MM.1S (cell line): ENCODE measurements around the gene TCTN3.

Experiments
- DNase-seq: peaks from one replicate; pipeline ENCODE4 v3.0.0-alpha.2; 2015
- H2AFZ ChIP-seq: fragments of 300-600 bp; sonication (generic); 2 replicates; pipeline ENCODE4 v1.6.0; 2016; ENCODE audit warnings: antibody characterized with exemption, low read length
- H3F3A ChIP-seq: fragments of 300-600 bp; sonication (generic); 2 replicates; pipeline ENCODE4 v1.6.1; 2016; ENCODE audit warnings: mild to moderate bottlenecking, antibody characterized with exemption, low read length, moderate library complexity, mixed read lengths; ENCODE audit not compliant: insufficient read depth
- H3K27ac ChIP-seq: fragments of 300-600 bp; sonication (generic); 2 replicates; pipeline ENCODE4 v1.5.1; 2016; ENCODE audit warnings: mild to moderate bottlenecking, low read length
- H3K27me3 ChIP-seq: fragments of 300-600 bp; sonication (generic); replicated peaks from 2 replicates; pipeline ENCODE4 v1.6.0; 2016; ENCODE audit warnings: low read length; ENCODE audit not compliant: insufficient read depth
- H3K36me3 ChIP-seq: fragments of 300-600 bp; sonication (generic); replicated peaks from 2 replicates; pipeline ENCODE4 v1.6.1; 2016; ENCODE audit warnings: mild to moderate bottlenecking, low read length, mixed read lengths; ENCODE audit not compliant: insufficient read depth
- H3K4me1 ChIP-seq: fragments of 300-600 bp; sonication (generic); 2 replicates; pipeline ENCODE4 v1.6.1; 2016; ENCODE audit warnings: low read length, mixed read lengths
- H3K4me2 ChIP-seq: fragments of 300-600 bp; sonication (generic); 2 replicates; pipeline ENCODE4 v1.6.0; 2016; ENCODE audit warnings: low read depth, low read length
- H3K4me3 ChIP-seq: fragments of 300-600 bp; sonication (generic); 2 replicates; pipeline ENCODE4 v1.5.1; 2016; ENCODE audit warnings: low read length, mixed read lengths
- H3K79me2 ChIP-seq: fragments of 300-600 bp; sonication (generic); 2 replicates; pipeline ENCODE4 v1.6.1; 2016; ENCODE audit warnings: mixed run types, low read length, mixed read lengths
- H3K9ac ChIP-seq: fragments of 300-600 bp; sonication (generic); 2 replicates; pipeline ENCODE4 v1.6.1; 2016; ENCODE audit warnings: low read length, mixed read lengths
- H3K9me2 ChIP-seq: fragments of 300-600 bp; sonication (generic); replicated peaks from 2 replicates; pipeline ENCODE4 v1.6.1; 2016; ENCODE audit warnings: mild to moderate bottlenecking, low read length, mixed read lengths; ENCODE audit not compliant: insufficient read depth
- H3K9me3 ChIP-seq: fragments of 300-600 bp; sonication (generic); replicated peaks from 2 replicates; pipeline ENCODE4 v1.6.1; 2016; ENCODE audit warnings: mild to moderate bottlenecking, low read length, mixed read lengths; ENCODE audit not compliant: insufficient read depth
- H4K20me1 ChIP-seq: fragments of 300-600 bp; sonication (generic); 2 replicates; pipeline ENCODE4 v1.6.1; 2016; ENCODE audit warnings: mild to moderate bottlenecking, low read length, moderate library complexity, mixed read lengths; ENCODE audit not compliant: insufficient read depth
- EZH2 ChIP-seq: fragments of 300-600 bp; sonication (generic); optimal IDR thresholded peaks from 2 replicates; pipeline ENCODE3; 2017; ENCODE audit warnings: low read depth, mild to moderate bottlenecking, antibody characterized with exemption, low read length, mixed read lengths
- EZH2phosphoT487 ChIP-seq: fragments of 300-600 bp; sonication (generic); IDR thresholded peaks from 2 replicates; pipeline ENCODE4 v1.6.1; 2018; ENCODE audit warnings: antibody characterized with exemption, low read length
- TF ChIP-seq, protein P1 (sequence below): fragments of 300-600 bp; sonication (generic); IDR thresholded peaks from 2 replicates; pipeline ENCODE4 v1.5.1; 2016; ENCODE audit warnings: antibody characterized with exemption, low read length, mixed read lengths

Gene TCTN3

GRCh38 chr10:95716866-95717265 is 23.1 kb upstream of the TCTN3 start:
- Histone ChIP-seq H4K20me1 (no peaks in the 10 kb centered on the region), H3K9me2 (no peaks in the 10 kb centered on the region), H2AFZ (no peak overlapping the region), H3K36me3 (no peaks in the 10 kb centered on the region), H3K9me3 (no peaks in the 10 kb centered on the region), H3K79me2 (no peaks in the 10 kb centered on the region), H3K9ac (no peak overlapping the region), H3K27ac (no peak overlapping the region), H3K4me3 (no peak overlapping the region), H3K4me1 (no peaks in the 10 kb centered on the region), H3F3A (no peaks in the 10 kb centered on the region), H3K4me2 (no peak overlapping the region), H3K27me3 (no peaks in the 10 kb centered on the region)
- no peak for DNase-seq
- TF ChIP-seq EZH2 (no peak), EZH2phosphoT487 (no peak)
- TF ChIP-seq, protein P1, sequence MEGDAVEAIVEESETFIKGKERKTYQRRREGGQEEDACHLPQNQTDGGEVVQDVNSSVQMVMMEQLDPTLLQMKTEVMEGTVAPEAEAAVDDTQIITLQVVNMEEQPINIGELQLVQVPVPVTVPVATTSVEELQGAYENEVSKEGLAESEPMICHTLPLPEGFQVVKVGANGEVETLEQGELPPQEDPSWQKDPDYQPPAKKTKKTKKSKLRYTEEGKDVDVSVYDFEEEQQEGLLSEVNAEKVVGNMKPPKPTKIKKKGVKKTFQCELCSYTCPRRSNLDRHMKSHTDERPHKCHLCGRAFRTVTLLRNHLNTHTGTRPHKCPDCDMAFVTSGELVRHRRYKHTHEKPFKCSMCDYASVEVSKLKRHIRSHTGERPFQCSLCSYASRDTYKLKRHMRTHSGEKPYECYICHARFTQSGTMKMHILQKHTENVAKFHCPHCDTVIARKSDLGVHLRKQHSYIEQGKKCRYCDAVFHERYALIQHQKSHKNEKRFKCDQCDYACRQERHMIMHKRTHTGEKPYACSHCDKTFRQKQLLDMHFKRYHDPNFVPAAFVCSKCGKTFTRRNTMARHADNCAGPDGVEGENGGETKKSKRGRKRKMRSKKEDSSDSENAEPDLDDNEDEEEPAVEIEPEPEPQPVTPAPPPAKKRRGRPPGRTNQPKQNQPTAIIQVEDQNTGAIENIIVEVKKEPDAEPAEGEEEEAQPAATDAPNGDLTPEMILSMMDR: no peak

DNA sequence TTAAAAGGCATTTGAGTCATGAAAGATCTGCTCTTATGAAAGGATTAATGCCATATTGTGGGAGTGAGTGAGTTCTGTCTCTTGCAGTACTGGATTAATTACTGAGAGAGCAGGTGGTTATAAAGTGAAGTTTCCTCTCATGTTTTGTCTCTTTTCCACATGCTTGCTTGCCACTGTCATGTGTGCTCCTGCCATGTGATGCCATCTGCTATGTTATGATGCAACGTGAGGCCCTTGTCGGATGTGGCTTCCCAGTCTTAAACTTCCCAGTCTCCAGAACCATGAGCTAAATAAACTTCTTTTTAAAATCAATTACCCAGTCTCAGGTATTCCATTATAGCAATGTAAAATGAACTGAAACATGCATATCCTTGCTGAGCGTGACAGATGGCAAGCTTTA is 22.7 kb upstream of the TCTN3 start:
- Histone ChIP-seq H3K36me3 (no peaks in the 10 kb centered on the region), H3K4me3 (no peak overlapping the region)
- DNase-seq: no peak

GRCh38 chr10:95711492-95711891 is 17.8 kb upstream of the TCTN3 start:
- peaks cover 9% of the 10 kb centered on the region; the same call in 1 of the 2 replicates for H3K4me1 ChIP-seq
- H3K9me2 ChIP-seq: no peaks in the 10 kb centered on the region
- no peak overlapping the region for H3K9ac ChIP-seq
- H3K4me3 ChIP-seq: no peak overlapping the region
- H2AFZ ChIP-seq: no peak overlapping the region
- no peaks in the 10 kb centered on the region for H3K27me3 ChIP-seq
- TF ChIP-seq EZH2 (no peak), EZH2phosphoT487 (no peak)
- TF ChIP-seq, protein P1: no peak
- H3K36me3 ChIP-seq: no peaks in the 10 kb centered on the region
- no peaks in the 10 kb centered on the region for H3K9me3 ChIP-seq
- H3F3A ChIP-seq: no peaks in the 10 kb centered on the region
- no peak overlapping the region for H3K4me2 ChIP-seq
- no peaks in the 10 kb centered on the region for H4K20me1 ChIP-seq
- H3K27ac ChIP-seq: no peak overlapping the region
- no peaks in the 10 kb centered on the region for H3K79me2 ChIP-seq
- DNase-seq: no peak

More for the DNA sequence above, 22.7 kb upstream of the TCTN3 start:
- H2AFZ ChIP-seq: no peak overlapping the region
- no peaks in the 10 kb centered on the region for H4K20me1 ChIP-seq
- no peaks in the 10 kb centered on the region for H3F3A ChIP-seq
- H3K9me2 ChIP-seq: no peaks in the 10 kb centered on the region
- TF ChIP-seq EZH2phosphoT487 (no peak), EZH2 (no peak)
- TF ChIP-seq, protein P1: no peak
- H3K4me1 ChIP-seq: no peaks in the 10 kb centered on the region
- no peaks in the 10 kb centered on the region for H3K79me2 ChIP-seq
- no peaks in the 10 kb centered on the region for H3K27me3 ChIP-seq
- H3K4me2 ChIP-seq: no peak overlapping the region
- no peak overlapping the region for H3K27ac ChIP-seq
- H3K9me3 ChIP-seq: no peaks in the 10 kb centered on the region
- H3K9ac ChIP-seq: no peak overlapping the region

DNA sequence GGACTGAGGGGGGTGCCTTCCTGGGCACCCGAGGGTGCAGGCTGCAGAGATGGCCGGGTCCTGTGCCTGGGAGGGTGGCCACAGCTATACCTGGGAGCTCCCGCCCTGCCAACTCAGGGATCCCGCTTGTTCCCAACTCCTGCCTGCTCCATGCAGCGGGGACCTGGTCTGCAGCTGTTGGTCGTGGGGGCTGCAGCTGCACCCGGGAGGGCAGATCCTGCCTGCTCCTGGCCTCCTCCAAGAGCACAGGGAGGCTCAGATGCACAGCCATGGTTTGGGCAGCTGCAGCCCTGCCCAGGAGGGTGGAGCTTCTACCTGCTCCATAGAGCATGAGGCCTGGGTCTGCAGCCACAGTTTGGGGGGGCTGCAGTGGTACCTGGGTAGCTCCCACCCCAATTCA is 13.3 kb upstream of the TCTN3 start:
- Histone ChIP-seq H3K27me3 (no peaks in the 10 kb centered on the region), H3K27ac (no peak overlapping the region), H3K9me3 (no peaks in the 10 kb centered on the region), H3F3A (no peaks in the 10 kb centered on the region), H3K4me2 (no peak overlapping the region), H3K4me1 (peaks cover 9% of the 10 kb centered on the region; the same call in 1 of the 2 replicates), H3K9ac (no peak overlapping the region), H4K20me1 (no peaks in the 10 kb centered on the region), H2AFZ (no peak overlapping the region), H3K36me3 (no peaks in the 10 kb centered on the region), H3K4me3 (no peak overlapping the region), H3K79me2 (no peaks in the 10 kb centered on the region), H3K9me2 (no peaks in the 10 kb centered on the region)
- DNase-seq: no peak
- no peak for TF ChIP-seq EZH2phosphoT487
- TF ChIP-seq, protein P1: no peak
- TF ChIP-seq EZH2: no peak
